SK-N-SH treated with all-trans-retinoic acid at 6 μM for 48 hours (cell line): ENCODE data around the gene ABI3BP.

Experiments
- ARNTL ChIP-seq: fragments of 450-650 bp; formaldehyde crosslinking; IDR thresholded peaks from 2 replicates; pipeline ENCODE4 v1.5.0; 2020; ENCODE audit warnings: low read depth, mild to moderate bottlenecking, moderate library complexity, borderline replicate concordance
- CSDC2 ChIP-seq: fragments of 250-450 bp; sonication (Bioruptor Pico); IDR thresholded peaks from 2 replicates; pipeline ENCODE4 v1.5.0; 2020; ENCODE audit warnings: mild to moderate bottlenecking, moderate library complexity
- TCF4 ChIP-seq: fragments of 250-450 bp; sonication (Bioruptor Pico); IDR thresholded peaks from 2 replicates; pipeline ENCODE4 v1.8.0; 2021; ENCODE audit warnings: mild to moderate bottlenecking, moderate library complexity, borderline replicate concordance
- ZFP3 ChIP-seq: fragments of 250-450 bp; sonication (Bioruptor Pico); IDR thresholded peaks from 2 replicates; pipeline ENCODE4 v1.5.0; 2020; ENCODE audit warnings: mild to moderate bottlenecking, moderate library complexity
- ZFP30 ChIP-seq: fragments of 450-650 bp; formaldehyde crosslinking; IDR thresholded peaks from 2 replicates; pipeline ENCODE4 v1.5.0; 2022; ENCODE audit warnings: mild to moderate bottlenecking, moderate library complexity
- TF ChIP-seq, protein P1 (sequence below): fragments of 250-450 bp; sonication (Bioruptor Pico); IDR thresholded peaks from 2 replicates; pipeline ENCODE4 v1.5.1; 2020; ENCODE audit warnings: low read depth, mild to moderate bottlenecking, moderate library complexity

- TF ChIP-seq ARNTL (no peak), CSDC2 (CRISPR knock-in tag) (no peak), ZFP3 (CRISPR knock-in tag) (no peak), TCF4 (no peak), ZFP30 (CRISPR knock-in tag) (no peak)
- TF ChIP-seq, protein P1, sequence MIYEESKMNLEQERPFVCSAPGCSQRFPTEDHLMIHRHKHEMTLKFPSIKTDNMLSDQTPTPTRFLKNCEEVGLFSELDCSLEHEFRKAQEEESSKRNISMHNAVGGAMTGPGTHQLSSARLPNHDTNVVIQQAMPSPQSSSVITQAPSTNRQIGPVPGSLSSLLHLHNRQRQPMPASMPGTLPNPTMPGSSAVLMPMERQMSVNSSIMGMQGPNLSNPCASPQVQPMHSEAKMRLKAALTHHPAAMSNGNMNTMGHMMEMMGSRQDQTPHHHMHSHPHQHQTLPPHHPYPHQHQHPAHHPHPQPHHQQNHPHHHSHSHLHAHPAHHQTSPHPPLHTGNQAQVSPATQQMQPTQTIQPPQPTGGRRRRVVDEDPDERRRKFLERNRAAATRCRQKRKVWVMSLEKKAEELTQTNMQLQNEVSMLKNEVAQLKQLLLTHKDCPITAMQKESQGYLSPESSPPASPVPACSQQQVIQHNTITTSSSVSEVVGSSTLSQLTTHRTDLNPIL (CRISPR knock-in tag) = no peak
Measured at GRCh38 chr3:100981164-100981911, 11.9 kb downstream of the ABI3BP start.
